HepG2 (cell line): Measurements from ENCODE around the gene PKLR. TPM values are rescaled to one million over a fixed set of nuclear protein-coding genes. Genes with fewer than 3 reads are reported as not detected.

Source experiments
- ELF4 ChIP-seq: sonication (generic); formaldehyde crosslinking; IDR thresholded peaks from 2 replicates; pipeline ENCODE4 v1.5.0; 2020; ENCODE audit warnings: missing genetic modification reagents, mild to moderate bottlenecking, moderate library complexity, borderline replicate concordance
- GLI4 ChIP-seq: sonication (generic); formaldehyde crosslinking; IDR thresholded peaks from 2 replicates; pipeline ENCODE4 v1.5.1; 2020; ENCODE audit warnings: missing genetic modification reagents, mild to moderate bottlenecking, moderate library complexity, borderline replicate concordance
- GTF3A ChIP-seq: sonication (generic); formaldehyde crosslinking; conservative IDR thresholded peaks from 2 replicates; pipeline ENCODE4 v1.4.0; 2020; ENCODE audit warnings: mild to moderate bottlenecking, missing genetic modification reagents
- KDM4B ChIP-seq: sonication (generic); formaldehyde crosslinking; IDR thresholded peaks from 2 replicates; pipeline ENCODE4 v1.4.0; 2020; ENCODE audit warnings: missing genetic modification reagents
- MATR3 ChIP-seq: sonication (generic); formaldehyde crosslinking; IDR thresholded peaks from 2 replicates; pipeline ENCODE4 v1.4.0; 2020; ENCODE audit warnings: missing genetic modification reagents
- PITX1 ChIP-seq: sonication (generic); formaldehyde crosslinking; IDR thresholded peaks from 2 replicates; pipeline ENCODE4 v1.5.1; 2020; ENCODE audit warnings: mild to moderate bottlenecking, missing genetic modification reagents
- RBM39 ChIP-seq: fragments of 200-400 bp; formaldehyde crosslinking; IDR thresholded peaks from one replicate; pipeline ENCODE4 v1.6.1; 2018; ENCODE audit warnings: antibody characterized with exemption, mild to moderate bottlenecking, low read depth, low read length; ENCODE audit not compliant: poor library complexity, severe bottlenecking
- SAP130 ChIP-seq: IDR thresholded peaks from 2 replicates; pipeline ENCODE4 v1.6.1; 2016; ENCODE audit warnings: low read depth
- ZFX ChIP-seq: sonication (generic); formaldehyde crosslinking; IDR thresholded peaks from 2 replicates; pipeline ENCODE4 v1.4.0; 2020; ENCODE audit warnings: mild to moderate bottlenecking, low read depth, missing genetic modification reagents, moderate library complexity
- ZNF136 ChIP-seq: sonication (generic); formaldehyde crosslinking; IDR thresholded peaks from 2 replicates; pipeline ENCODE4 v1.8.1; 2022; ENCODE audit warnings: low read depth, mild to moderate bottlenecking, moderate library complexity, missing genetic modification reagents
- ZNF317 ChIP-seq: sonication (generic); formaldehyde crosslinking; IDR thresholded peaks from 2 replicates; pipeline ENCODE4 v1.5.0; 2020; ENCODE audit warnings: mild to moderate bottlenecking, missing genetic modification reagents
- ZNF343 ChIP-seq: sonication (generic); formaldehyde crosslinking; IDR thresholded peaks from 2 replicates; pipeline ENCODE4 v1.4.0; 2020; ENCODE audit warnings: mild to moderate bottlenecking, missing genetic modification reagents
- ZNF484 ChIP-seq: sonication (generic); formaldehyde crosslinking; IDR thresholded peaks from 2 replicates; pipeline ENCODE4 v1.5.1; 2020; ENCODE audit warnings: mild to moderate bottlenecking, low read depth, missing genetic modification reagents, borderline replicate concordance
- ZNF556 ChIP-seq: sonication (generic); formaldehyde crosslinking; IDR thresholded peaks from 2 replicates; pipeline ENCODE4 v1.4.0; 2020; ENCODE audit warnings: mild to moderate bottlenecking, missing genetic modification reagents, borderline replicate concordance
- ZNF782 ChIP-seq: sonication (generic); formaldehyde crosslinking; IDR thresholded peaks from 2 replicates; pipeline ENCODE4 v1.4.0; 2020; ENCODE audit warnings: missing genetic modification reagents, mild to moderate bottlenecking, borderline replicate concordance
- ZNF784 ChIP-seq: sonication (generic); formaldehyde crosslinking; IDR thresholded peaks from 2 replicates; pipeline ENCODE4 v1.5.1; 2020; ENCODE audit warnings: missing genetic modification reagents, mild to moderate bottlenecking, borderline replicate concordance
- ZSCAN31 ChIP-seq: sonication (generic); formaldehyde crosslinking; IDR thresholded peaks from 2 replicates; pipeline ENCODE4 v1.5.0; 2020; ENCODE audit warnings: low read depth, mild to moderate bottlenecking, missing genetic modification reagents
- polyA plus RNA-seq, 8 experiments: library from polyadenylated mRNA; depleted of rRNA in 3 of 8; stranded (reverse) in 7 of 8; unstranded in 1 of 8; fragments of >200 nt; fragmentation: Illumina TruSeq in 4 of 8; extraction: Trizol in 4 of 8; gene quantifications; 2 replicates each; pipeline versions ENCODE4 v1.2.1 to v1.2.3, GENCODE V29; 2011 to 2016; ENCODE audit warnings: low read depth in 4 of 8, missing spikeins in 1 of 8, mixed read lengths in 1 of 8; ENCODE audit not compliant: insufficient read depth in 1 of 8
- total RNA-seq, 5 experiments: library from RNA; depleted of rRNA; stranded (reverse); fragments of >200 nt; fragmentation: Illumina TruSeq; extraction: Trizol; gene quantifications; 2 replicates each; pipeline ENCODE4 v1.2.3, GENCODE V29; 2016; ENCODE audit warnings: low read depth in 1 of 5
- TF ChIP-seq, protein P1 (sequence below), 2 experiments: IDR thresholded peaks; 2 replicates each; pipeline ENCODE4 v1.6.1; 2011 to 2012; ENCODE audit warnings: low read length in 2 of 2, borderline replicate concordance in 1 of 2, low read depth in 1 of 2, mild to moderate bottlenecking in 1 of 2, moderate library complexity in 1 of 2
- TF ChIP-seq, protein P2 (sequence below): sonication (generic); formaldehyde crosslinking; IDR thresholded peaks from 2 replicates; pipeline ENCODE4 v1.4.0; 2020; ENCODE audit warnings: mild to moderate bottlenecking, missing genetic modification reagents, borderline replicate concordance

PKLR gene
- total and polyA plus RNA-seq, 2 of the 13 experiments (the other 11 are each of a cell fraction or from before 2014, with no cell fraction given): 10.3 to 29.3 TPM

- TF ChIP-seq ZFX (CRISPR knock-in tag): peak; percentile 51; the same call in 1 of the 2 replicates
- 0 out of 2 replicates have a peak, but pooled peaks have one; percentile 1 for TF ChIP-seq ZNF343 (CRISPR knock-in tag)
- peak; percentile 55; the same call in 1 of the 2 replicates for TF ChIP-seq ZNF556 (CRISPR knock-in tag)
- 0 out of 2 replicates have a peak, but pooled peaks have one; percentile 9 for TF ChIP-seq ZSCAN31 (CRISPR knock-in tag)
- peak; percentile 14; the same call in 1 of the 2 replicates for TF ChIP-seq PITX1 (CRISPR knock-in tag)
- TF ChIP-seq RBM39: no peak
- peak; percentile 63; the same call in 1 of the 2 replicates for TF ChIP-seq ZNF136
- TF ChIP-seq ZNF484 (CRISPR knock-in tag): no peak
- TF ChIP-seq ZNF784 (CRISPR knock-in tag): 0 out of 2 replicates have a peak, but pooled peaks have one; percentile 14
- 0 out of 2 replicates have a peak, but pooled peaks have one; percentile 39 for TF ChIP-seq ZNF782
- TF ChIP-seq GLI4 (CRISPR knock-in tag): no peak
- TF ChIP-seq, protein P1, sequence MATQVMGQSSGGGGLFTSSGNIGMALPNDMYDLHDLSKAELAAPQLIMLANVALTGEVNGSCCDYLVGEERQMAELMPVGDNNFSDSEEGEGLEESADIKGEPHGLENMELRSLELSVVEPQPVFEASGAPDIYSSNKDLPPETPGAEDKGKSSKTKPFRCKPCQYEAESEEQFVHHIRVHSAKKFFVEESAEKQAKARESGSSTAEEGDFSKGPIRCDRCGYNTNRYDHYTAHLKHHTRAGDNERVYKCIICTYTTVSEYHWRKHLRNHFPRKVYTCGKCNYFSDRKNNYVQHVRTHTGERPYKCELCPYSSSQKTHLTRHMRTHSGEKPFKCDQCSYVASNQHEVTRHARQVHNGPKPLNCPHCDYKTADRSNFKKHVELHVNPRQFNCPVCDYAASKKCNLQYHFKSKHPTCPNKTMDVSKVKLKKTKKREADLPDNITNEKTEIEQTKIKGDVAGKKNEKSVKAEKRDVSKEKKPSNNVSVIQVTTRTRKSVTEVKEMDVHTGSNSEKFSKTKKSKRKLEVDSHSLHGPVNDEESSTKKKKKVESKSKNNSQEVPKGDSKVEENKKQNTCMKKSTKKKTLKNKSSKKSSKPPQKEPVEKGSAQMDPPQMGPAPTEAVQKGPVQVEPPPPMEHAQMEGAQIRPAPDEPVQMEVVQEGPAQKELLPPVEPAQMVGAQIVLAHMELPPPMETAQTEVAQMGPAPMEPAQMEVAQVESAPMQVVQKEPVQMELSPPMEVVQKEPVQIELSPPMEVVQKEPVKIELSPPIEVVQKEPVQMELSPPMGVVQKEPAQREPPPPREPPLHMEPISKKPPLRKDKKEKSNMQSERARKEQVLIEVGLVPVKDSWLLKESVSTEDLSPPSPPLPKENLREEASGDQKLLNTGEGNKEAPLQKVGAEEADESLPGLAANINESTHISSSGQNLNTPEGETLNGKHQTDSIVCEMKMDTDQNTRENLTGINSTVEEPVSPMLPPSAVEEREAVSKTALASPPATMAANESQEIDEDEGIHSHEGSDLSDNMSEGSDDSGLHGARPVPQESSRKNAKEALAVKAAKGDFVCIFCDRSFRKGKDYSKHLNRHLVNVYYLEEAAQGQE (IDR thresholded peaks at IDR 0.05; ENCODE audit: borderline replicate concordance in 1 of 2, low read depth in 1 of 2, low read length in 2 of 2): peak in 1 of 2 experiments; percentile 24; a peak in 1 of 4 replicates
- TF ChIP-seq ZNF317 (CRISPR knock-in tag): no peak
- peak; percentile 8; the same call in 1 of the 2 replicates for TF ChIP-seq ELF4 (CRISPR knock-in tag)
- TF ChIP-seq GTF3A: no peak
- TF ChIP-seq SAP130 (CRISPR knock-in tag): peak; percentile 95
- no peak for TF ChIP-seq MATR3
- TF ChIP-seq, protein P2, sequence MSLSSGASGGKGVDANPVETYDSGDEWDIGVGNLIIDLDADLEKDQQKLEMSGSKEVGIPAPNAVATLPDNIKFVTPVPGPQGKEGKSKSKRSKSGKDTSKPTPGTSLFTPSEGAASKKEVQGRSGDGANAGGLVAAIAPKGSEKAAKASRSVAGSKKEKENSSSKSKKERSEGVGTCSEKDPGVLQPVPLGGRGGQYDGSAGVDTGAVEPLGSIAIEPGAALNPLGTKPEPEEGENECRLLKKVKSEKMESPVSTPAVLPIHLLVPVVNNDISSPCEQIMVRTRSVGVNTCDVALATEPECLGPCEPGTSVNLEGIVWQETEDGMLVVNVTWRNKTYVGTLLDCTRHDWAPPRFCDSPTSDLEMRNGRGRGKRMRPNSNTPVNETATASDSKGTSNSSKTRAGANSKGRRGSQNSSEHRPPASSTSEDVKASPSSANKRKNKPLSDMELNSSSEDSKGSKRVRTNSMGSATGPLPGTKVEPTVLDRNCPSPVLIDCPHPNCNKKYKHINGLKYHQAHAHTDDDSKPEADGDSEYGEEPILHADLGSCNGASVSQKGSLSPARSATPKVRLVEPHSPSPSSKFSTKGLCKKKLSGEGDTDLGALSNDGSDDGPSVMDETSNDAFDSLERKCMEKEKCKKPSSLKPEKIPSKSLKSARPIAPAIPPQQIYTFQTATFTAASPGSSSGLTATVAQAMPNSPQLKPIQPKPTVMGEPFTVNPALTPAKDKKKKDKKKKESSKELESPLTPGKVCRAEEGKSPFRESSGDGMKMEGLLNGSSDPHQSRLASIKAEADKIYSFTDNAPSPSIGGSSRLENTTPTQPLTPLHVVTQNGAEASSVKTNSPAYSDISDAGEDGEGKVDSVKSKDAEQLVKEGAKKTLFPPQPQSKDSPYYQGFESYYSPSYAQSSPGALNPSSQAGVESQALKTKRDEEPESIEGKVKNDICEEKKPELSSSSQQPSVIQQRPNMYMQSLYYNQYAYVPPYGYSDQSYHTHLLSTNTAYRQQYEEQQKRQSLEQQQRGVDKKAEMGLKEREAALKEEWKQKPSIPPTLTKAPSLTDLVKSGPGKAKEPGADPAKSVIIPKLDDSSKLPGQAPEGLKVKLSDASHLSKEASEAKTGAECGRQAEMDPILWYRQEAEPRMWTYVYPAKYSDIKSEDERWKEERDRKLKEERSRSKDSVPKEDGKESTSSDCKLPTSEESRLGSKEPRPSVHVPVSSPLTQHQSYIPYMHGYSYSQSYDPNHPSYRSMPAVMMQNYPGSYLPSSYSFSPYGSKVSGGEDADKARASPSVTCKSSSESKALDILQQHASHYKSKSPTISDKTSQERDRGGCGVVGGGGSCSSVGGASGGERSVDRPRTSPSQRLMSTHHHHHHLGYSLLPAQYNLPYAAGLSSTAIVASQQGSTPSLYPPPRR: peak; percentile 36; the same call in 1 of the 2 replicates
- no peak for TF ChIP-seq KDM4B (CRISPR knock-in tag)
Measured at GRCh38 chr1:155304558-155305063, 3.4 kb upstream of the PKLR start (continued).
